OCI-LY3 (cell line): Measurements from ENCODE around the gene CD109.
"Not testable (repeated sequence)": the region's sequence is repeated elsewhere in the genome, so short reads cannot be mapped to it uniquely, and the experiment has no call there.

Experiments used
- H2AFZ ChIP-seq: fragments of 200-600, 300-600 bp; shearing (Covaris generic); 2 replicates; pipeline ENCODE4 v1.6.0; 2014; ENCODE audit warnings: antibody characterized with exemption, low read depth, low read length
- H3K27ac ChIP-seq: fragments of 200-600, 300-600 bp; sonication (generic); 2 replicates; pipeline ENCODE4 v1.5.1; 2014; ENCODE audit warnings: mild to moderate bottlenecking, low read length, moderate library complexity, mixed read lengths
- H3K27me3 ChIP-seq: fragments of 200-600, 300-600 bp; sonication (generic); 2 replicates; pipeline ENCODE4 v1.6.1; 2014; ENCODE audit warnings: low read depth, low read length, mixed read lengths
- H3K36me3 ChIP-seq: fragments of 200-600, 300-600 bp; sonication (generic); replicated peaks from 2 replicates; pipeline ENCODE3; 2014; ENCODE audit warnings: low read depth, low read length, mixed read lengths
- H3K4me1 ChIP-seq: fragments of 300-600, 200-600 bp; sonication (generic); 2 replicates; pipeline ENCODE4 v1.6.1; 2014; ENCODE audit warnings: low read length, mixed read lengths
- H3K4me2 ChIP-seq: fragments of 200-600, 300-600 bp; sonication (generic); 2 replicates; pipeline ENCODE4 v1.6.1; 2014; ENCODE audit warnings: low read length, mixed read lengths
- H3K4me3 ChIP-seq: fragments of 300-600, 200-600 bp; sonication (generic); 2 replicates; pipeline ENCODE4 v1.5.1; 2014; ENCODE audit warnings: antibody characterized with exemption, mild to moderate bottlenecking, low read length, moderate library complexity
- H3K79me2 ChIP-seq: fragments of 300-600, 200-600 bp; shearing (Covaris generic); 2 replicates; pipeline ENCODE4 v1.6.1; 2014; ENCODE audit warnings: mild to moderate bottlenecking, low read length, mixed read lengths
- H3K9ac ChIP-seq: fragments of 300-600, 200-600 bp; shearing (Covaris generic); 2 replicates; pipeline ENCODE4 v1.6.0; 2014; ENCODE audit warnings: mild to moderate bottlenecking, low read length, moderate library complexity
- H3K9me3 ChIP-seq: fragments of 200-600, 300-600 bp; shearing (Covaris generic); 2 replicates; pipeline ENCODE4 v1.6.1; 2014; ENCODE audit warnings: low read length, mixed read lengths; ENCODE audit not compliant: insufficient read depth
- H4K20me1 ChIP-seq: fragments of 200-600, 300-600 bp; sonication (generic); 2 replicates; pipeline ENCODE4 v1.6.1; 2016; ENCODE audit warnings: low read length, mixed read lengths; ENCODE audit not compliant: insufficient read depth
- CTCF ChIP-seq: fragments of 200-600, 300-600 bp; sonication (generic); IDR thresholded peaks from 2 replicates; pipeline ENCODE4 v1.5.1; 2014; ENCODE audit warnings: antibody characterized with exemption, low read length, low read depth
- EZH2phosphoT487 ChIP-seq: fragments of 200-600 bp; shearing (Covaris generic); IDR thresholded peaks from 2 replicates; pipeline ENCODE4 v1.6.1; 2018; ENCODE audit warnings: antibody characterized with exemption, mixed run types, low read depth

CD109 gene

GRCh38 chr6:73669005-73669404 lies 27.0 kb upstream of the CD109 start:
- H3K4me3 ChIP-seq, result no peak overlapping the region
- no peaks in the 10 kb centered on the region for H4K20me1 ChIP-seq
- H3K27ac ChIP-seq, result no peak overlapping the region
- no peaks in the 10 kb centered on the region for H3K36me3 ChIP-seq
- no peaks in the 10 kb centered on the region for H3K79me2 ChIP-seq
- no peak overlapping the region for H2AFZ ChIP-seq
- no peak overlapping the region for H3K9ac ChIP-seq
- no peak for TF ChIP-seq CTCF
- no peak for TF ChIP-seq EZH2phosphoT487
- H3K4me2 ChIP-seq, result no peak overlapping the region
- peaks cover 20% of the 10 kb centered on the region for H3K4me1 ChIP-seq
- no peaks in the 10 kb centered on the region; the same call in 1 of the 2 replicates for H3K27me3 ChIP-seq
- H3K9me3 ChIP-seq, result no peaks in the 10 kb centered on the region

GRCh38 chr6:73671911-73672685 lies 23.9 kb upstream of the CD109 start:
- Histone ChIP-seq H3K4me2 (no peak overlapping the region), H2AFZ (no peak overlapping the region), H3K4me3 (no peak overlapping the region), H4K20me1 (no peaks in the 10 kb centered on the region), H3K9me3 (no peaks in the 10 kb centered on the region), H3K36me3 (no peaks in the 10 kb centered on the region), H3K9ac (no peak overlapping the region), H3K27me3 (no peaks in the 10 kb centered on the region), H3K4me1 (no peaks in the 10 kb centered on the region), H3K79me2 (no peaks in the 10 kb centered on the region), H3K27ac (no peak overlapping the region)
- TF ChIP-seq CTCF (no peak), EZH2phosphoT487 (no peak)

DNA sequence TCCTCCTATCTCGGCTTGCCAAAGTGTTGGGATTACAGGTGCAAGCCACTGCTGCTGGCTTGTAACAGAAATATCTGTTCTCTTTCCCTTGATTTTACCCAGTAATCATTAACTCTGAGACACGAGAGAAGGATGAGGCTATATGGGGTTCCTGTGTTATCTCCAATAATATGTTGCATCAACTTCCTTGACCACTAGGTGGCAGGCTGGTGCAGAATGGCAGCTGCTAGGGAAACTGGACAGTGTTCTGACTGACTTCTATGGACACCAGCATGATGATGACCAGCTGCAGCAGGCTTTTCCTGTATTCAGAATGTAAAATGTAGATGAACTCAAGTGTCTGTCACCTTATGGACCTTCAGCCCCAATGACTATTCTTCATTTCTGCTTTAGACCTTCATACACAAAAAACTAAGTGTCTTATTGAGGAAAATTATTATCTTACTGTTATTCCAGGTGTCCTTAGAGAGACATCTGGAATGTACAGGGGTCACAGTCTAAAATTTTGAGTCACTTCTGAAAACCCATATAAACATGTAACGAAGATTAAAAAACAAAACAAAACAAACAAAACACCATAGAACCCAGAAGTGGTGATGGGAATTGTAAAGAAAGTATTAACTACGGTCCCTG lies 20.4 kb upstream of the CD109 start:
- H3K79me2 ChIP-seq, result no peaks in the 10 kb centered on the region
- H3K27me3 ChIP-seq, result no peaks in the 10 kb centered on the region
- no peaks in the 10 kb centered on the region for H3K36me3 ChIP-seq
- H3K4me3 ChIP-seq, result no peak overlapping the region
- no peaks in the 10 kb centered on the region for H4K20me1 ChIP-seq
- no peaks in the 10 kb centered on the region for H3K9me3 ChIP-seq
- H3K4me2 ChIP-seq, result 0 out of 2 replicates have a peak overlapping the region, but pooled peaks have one; percentile 39
- H2AFZ ChIP-seq, result 0 out of 2 replicates have a peak overlapping the region, but pooled peaks have one; percentile 1
- no peak overlapping the region for H3K27ac ChIP-seq
- TF ChIP-seq EZH2phosphoT487, result no peak
- TF ChIP-seq CTCF, result peak; percentile 96
- H3K9ac ChIP-seq, result no peak overlapping the region
- H3K4me1 ChIP-seq, result no peaks in the 10 kb centered on the region

DNA sequence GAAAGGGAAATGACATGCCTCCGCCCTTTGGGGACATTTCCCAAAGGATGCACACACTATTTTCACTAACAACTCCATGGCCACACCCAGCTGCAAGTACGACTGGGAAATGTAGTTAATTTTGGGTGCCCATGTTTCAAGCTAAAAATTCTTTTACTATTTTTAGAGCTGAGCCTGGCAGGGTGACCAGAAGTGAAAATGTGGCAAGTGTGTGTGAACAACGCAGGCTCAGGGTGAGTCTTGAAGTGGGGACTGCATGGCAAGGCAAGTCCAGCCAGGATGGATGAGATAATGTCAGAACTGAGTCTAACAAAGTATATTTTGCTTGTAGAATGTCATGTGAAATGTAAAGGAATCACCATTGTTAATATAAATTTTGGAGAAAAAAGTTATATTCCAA lies 17.0 kb upstream of the CD109 start:
- no peaks in the 10 kb centered on the region for H3K36me3 ChIP-seq
- H3K9me3 ChIP-seq, result no peaks in the 10 kb centered on the region
- no peak for TF ChIP-seq EZH2phosphoT487
- no peak for TF ChIP-seq CTCF
- no peaks in the 10 kb centered on the region for H3K27me3 ChIP-seq
- no peak overlapping the region for H3K27ac ChIP-seq
- H3K4me1 ChIP-seq, result no peaks in the 10 kb centered on the region
- H3K79me2 ChIP-seq, result no peaks in the 10 kb centered on the region
- no peak overlapping the region for H3K4me3 ChIP-seq
- H4K20me1 ChIP-seq, result no peaks in the 10 kb centered on the region
- no peak overlapping the region for H3K4me2 ChIP-seq
- H3K9ac ChIP-seq, result no peak overlapping the region
- H2AFZ ChIP-seq, result no peak overlapping the region

GRCh38 chr6:73679846-73680245 lies 16.2 kb upstream of the CD109 start:
- not testable (repeated sequence) for H3K4me1 ChIP-seq, H4K20me1 ChIP-seq, H3K27ac ChIP-seq, H2AFZ ChIP-seq, H3K79me2 ChIP-seq, H3K27me3 ChIP-seq, H3K36me3 ChIP-seq, H3K9ac ChIP-seq, H3K4me2 ChIP-seq, H3K4me3 ChIP-seq, H3K9me3 ChIP-seq
